Keratinocyte (primary cell): ENCODE measurements around the gene LTC4S. TPM values are rescaled to one million over a fixed set of nuclear protein-coding genes. Genes with fewer than 3 reads are reported as not detected.
A peak's percentile ranks its signal among the peaks of the same experiment; 100 is the strongest.

Experiments
- DNase-seq: peaks from one replicate; pipeline ENCODE4 v3.0.0-alpha.2; 2011; ENCODE audit warnings: low read depth, missing footprints, low spot score
- FAIRE-seq: peaks from 2 replicates; lab custom pipeline; 2011; peaks lifted over from hg19 to GRCh38; lab: Jason Lieb, UNC
- H2AFZ ChIP-seq: 2 replicates; pipeline ENCODE4 v1.6.0; 2012; ENCODE audit warnings: low read length, control low read depth, inconsistent platforms; ENCODE audit not compliant: control insufficient read depth
- H3K27ac ChIP-seq: 2 replicates; pipeline ENCODE4 v1.5.1; 2011; ENCODE audit warnings: low read length; ENCODE audit not compliant: control insufficient read depth, insufficient read depth
- H3K27me3 ChIP-seq: 3 replicates; pipeline ENCODE4 v1.6.0; 2011; ENCODE audit warnings: low read length; ENCODE audit not compliant: control insufficient read depth, insufficient read depth; ENCODE audit errors: extremely low read depth
- H3K36me3 ChIP-seq, 2 experiments: 2 replicates in 1 of 2; 3 replicates in 1 of 2; pipeline ENCODE4 v1.5.1; 2011; ENCODE audit warnings: low read length in 2 of 2, mild to moderate bottlenecking in 1 of 2; ENCODE audit not compliant: control insufficient read depth in 2 of 2, insufficient read depth in 2 of 2; ENCODE audit errors: extremely low read depth in 1 of 2
- H3K4me1 ChIP-seq: 3 replicates; pipeline ENCODE4 v1.5.1; 2011; ENCODE audit warnings: low read length; ENCODE audit not compliant: control insufficient read depth, insufficient read depth; ENCODE audit errors: extremely low read depth
- H3K4me2 ChIP-seq: 3 replicates; pipeline ENCODE4 v1.6.0; 2011; ENCODE audit warnings: low read depth, low read length; ENCODE audit not compliant: control insufficient read depth, insufficient read depth; ENCODE audit errors: extremely low read depth
- H3K4me3 ChIP-seq, 3 experiments: fragments of 200-600 bp in 1 of 3; sonication (generic) in 1 of 3; 2 replicates in 2 of 3; 3 replicates in 1 of 3; pipeline ENCODE4 v1.5.1; 2011 to 2016; ENCODE audit warnings: low read length in 3 of 3, mild to moderate bottlenecking in 3 of 3, control low read depth in 2 of 3, inconsistent platforms in 1 of 3, low read depth in 1 of 3, mixed read lengths in 1 of 3, mixed run types in 1 of 3, moderate library complexity in 1 of 3; ENCODE audit not compliant: control insufficient read depth in 2 of 3, insufficient read depth in 2 of 3; ENCODE audit errors: extremely low read depth in 1 of 3
- H3K79me2 ChIP-seq: 2 replicates; pipeline ENCODE4 v1.6.0; 2012; ENCODE audit warnings: low read length; ENCODE audit not compliant: control insufficient read depth, insufficient read depth
- H3K9ac ChIP-seq: 3 replicates; pipeline ENCODE4 v1.6.0; 2011; ENCODE audit warnings: low read length; ENCODE audit not compliant: control insufficient read depth, insufficient read depth; ENCODE audit errors: extremely low read depth
- H3K9me1 ChIP-seq: 3 replicates; pipeline ENCODE4 v1.6.0; 2011; ENCODE audit warnings: low read length; ENCODE audit not compliant: control insufficient read depth, insufficient read depth; ENCODE audit errors: extremely low read depth
- H3K9me3 ChIP-seq: 2 replicates; pipeline ENCODE4 v1.5.1; 2012; ENCODE audit warnings: low read depth, low read length; ENCODE audit not compliant: control insufficient read depth
- H4K20me1 ChIP-seq: 3 replicates; pipeline ENCODE4 v1.6.0; 2011; ENCODE audit warnings: low read length; ENCODE audit not compliant: control insufficient read depth, insufficient read depth; ENCODE audit errors: extremely low read depth
- CTCF ChIP-seq, 3 experiments: IDR thresholded peaks in 1 of 3; conservative IDR thresholded peaks in 1 of 3; optimal IDR thresholded peaks in 1 of 3; 2 replicates in 2 of 3; 3 replicates in 1 of 3; pipeline versions ENCODE3 to v1.5.1; 2011; ENCODE audit warnings: low read length in 3 of 3, mild to moderate bottlenecking in 3 of 3, moderate library complexity in 2 of 3, control low read depth in 1 of 3, inconsistent platforms in 1 of 3; ENCODE audit not compliant: insufficient read depth in 2 of 3; ENCODE audit errors: extremely low read depth in 1 of 3
- EZH2 ChIP-seq: IDR thresholded peaks from one replicate; pipeline ENCODE4 v1.6.1; 2012; ENCODE audit warnings: inconsistent platforms, mild to moderate bottlenecking, low read length, moderate library complexity
- dilution Hi-C: fragments of 300-500 bp; cut with MboI; formaldehyde crosslinking; loops from one replicate; pipeline ENCODE4 v1.7.0; 2020; ENCODE audit warnings: low sequenced_read_pairs; ENCODE audit not compliant: extremely low pct_ligation_motif_present
- polyA plus RNA-seq, 5 experiments: library from polyadenylated mRNA; depleted of rRNA in 3 of 5; stranded (reverse) in 3 of 5; stranded (forward) in 1 of 5; unstranded in 1 of 5; fragments of >200 nt; gene quantifications; 1 replicate in 1 of 5; 2 replicates in 3 of 5; 3 replicates in 1 of 5; pipeline versions ENCODE4 v1.2.1 to v1.2.3, GENCODE V29; 2011 to 2012; ENCODE audit warnings: missing spikeins in 2 of 5, low read depth in 1 of 5, low replicate concordance in 1 of 5

LTC4S gene
- polyA plus RNA-seq, 1 donor (not counting 4 experiments of a cell fraction or from before 2014, with no cell fraction given), result not detected

DNA sequence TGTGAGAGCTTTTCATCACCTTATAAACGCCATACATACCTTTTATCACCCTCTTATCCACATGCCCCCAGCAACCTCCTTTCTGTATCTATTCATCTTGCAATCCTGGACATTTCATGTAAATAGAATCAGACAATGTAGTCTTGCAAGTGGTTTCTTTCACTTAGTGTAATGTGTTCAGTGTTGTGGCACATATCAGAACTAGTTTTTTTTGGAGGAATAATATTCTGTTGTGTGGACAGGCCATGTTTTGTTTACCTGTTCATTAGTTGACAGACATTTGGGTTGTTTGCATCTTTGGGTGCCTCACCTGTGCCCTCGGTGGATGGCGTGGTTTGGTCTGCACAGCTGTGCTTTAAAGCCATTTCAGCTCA lies 28.3 kb downstream of the LTC4S start:
- Histone ChIP-seq H4K20me1 (peaks cover 19% of the 10 kb centered on the region), H3K4me2 (peak overlapping the region; percentile 88), H2AFZ (no peak overlapping the region), H3K27me3 (no peaks in the 10 kb centered on the region), H3K4me3 (peak overlapping the region; percentile 66 to 84 (median 70)), H3K9me3 (no peaks in the 10 kb centered on the region), H3K9ac (peak overlapping the region; percentile 93), H3K79me2 (peaks cover 23% of the 10 kb centered on the region), H3K36me3 (peaks cover 30 to 31% of the 10 kb centered on the region in 2 experiments), H3K9me1 (no peaks in the 10 kb centered on the region), H3K4me1 (peaks cover 32% of the 10 kb centered on the region), H3K27ac (peak overlapping the region; percentile 87)
- DNase-seq (no peak), FAIRE-seq (no peak)
- no peak for TF ChIP-seq CTCF (optimal IDR thresholded peaks at IDR 0.05 in 1 of 3, IDR thresholded peaks at IDR 0.05 in 1 of 3, conservative IDR thresholded peaks at IDR 0.05 in 1 of 3; ENCODE audit: extremely low read depth in 1 of 3, insufficient read depth in 2 of 3, low read length in 3 of 3)
- TF ChIP-seq EZH2, result no peak
- dilution Hi-C loops, result no loop called here

- Histone ChIP-seq H3K79me2 (peaks cover 23% of the 10 kb centered on the region), H2AFZ (no peak overlapping the region), H3K27me3 (no peaks in the 10 kb centered on the region), H3K4me3 (peak overlapping the region; percentile 66 to 84 (median 70)), H3K9me3 (no peaks in the 10 kb centered on the region), H3K9me1 (no peaks in the 10 kb centered on the region), H3K36me3 (peaks cover 31 to 32% of the 10 kb centered on the region in 2 experiments), H3K4me1 (peaks cover 32% of the 10 kb centered on the region), H4K20me1 (peaks cover 19% of the 10 kb centered on the region), H3K9ac (peak overlapping the region; percentile 93), H3K27ac (peak overlapping the region; percentile 87), H3K4me2 (peak overlapping the region; percentile 88)
- TF ChIP-seq CTCF (optimal IDR thresholded peaks at IDR 0.05 in 1 of 3, IDR thresholded peaks at IDR 0.05 in 1 of 3, conservative IDR thresholded peaks at IDR 0.05 in 1 of 3; ENCODE audit: extremely low read depth in 1 of 3, insufficient read depth in 2 of 3, low read length in 3 of 3) (no peak), EZH2 (no peak)
- dilution Hi-C loops, result no loop called here
- peak; percentile 9 for FAIRE-seq
- DNase-seq, result no peak
Measured at GRCh38 chr5:179822444-179822990, 28.7 kb downstream of the LTC4S start.
